ENCODE measurements around the gene TBX15. TPM values are rescaled to one million over a fixed set of nuclear protein-coding genes. Genes with fewer than 3 reads are reported as not detected.
A peak's percentile ranks its signal among the peaks of the same experiment; 100 is the strongest.

The TBX15 gene
- total RNA-seq, 2 donors from 2014 or later, result not detected

GRCh38 chr1:118989006-118989815 is 1.1 kb upstream of the TBX15 start:
- intact Hi-C loops (cut with DNase I, micrococcal nuclease), result no loop called here
- no peak for ATAC-seq
- DNase-seq, result no peak

DNA sequence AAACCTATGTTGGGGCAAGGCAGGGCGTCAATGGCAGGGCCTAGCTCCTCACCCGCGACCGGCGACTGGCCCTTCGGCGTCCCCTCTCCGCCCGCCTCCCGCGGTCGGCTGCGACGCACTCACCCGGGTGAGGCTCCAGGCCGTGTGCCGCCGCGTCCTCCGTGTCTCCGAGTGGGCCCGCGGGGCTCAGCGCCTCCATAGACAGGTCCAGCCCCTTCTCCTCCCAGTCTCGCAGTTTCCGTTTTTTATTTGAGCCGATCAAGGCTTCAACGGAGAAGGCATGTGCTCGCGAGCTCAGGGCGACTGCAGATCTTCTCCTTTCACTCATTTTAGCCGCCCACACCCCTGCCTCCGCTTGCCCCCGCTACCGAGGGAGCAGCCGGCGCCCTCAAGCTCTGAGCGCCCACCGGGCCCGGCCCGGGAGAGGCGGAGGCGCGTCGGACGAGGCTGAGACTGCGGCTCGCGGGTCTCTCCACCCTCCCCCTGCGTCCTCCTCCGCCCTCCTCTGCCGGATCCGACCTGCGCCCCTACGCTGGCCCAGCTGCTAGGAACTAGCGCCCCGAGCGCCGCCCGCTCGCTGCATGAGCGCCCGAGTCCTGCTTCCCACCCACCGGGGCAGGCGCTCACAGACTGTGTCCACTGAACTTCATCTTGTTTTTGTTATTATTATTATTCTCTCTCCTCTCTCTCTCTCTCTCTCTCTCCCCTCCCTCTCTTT is 516 bp downstream of the TBX15 start:
- no peak for ATAC-seq
- no peak for DNase-seq
- intact Hi-C loops (cut with DNase I, micrococcal nuclease), result no loop called here

DNA sequence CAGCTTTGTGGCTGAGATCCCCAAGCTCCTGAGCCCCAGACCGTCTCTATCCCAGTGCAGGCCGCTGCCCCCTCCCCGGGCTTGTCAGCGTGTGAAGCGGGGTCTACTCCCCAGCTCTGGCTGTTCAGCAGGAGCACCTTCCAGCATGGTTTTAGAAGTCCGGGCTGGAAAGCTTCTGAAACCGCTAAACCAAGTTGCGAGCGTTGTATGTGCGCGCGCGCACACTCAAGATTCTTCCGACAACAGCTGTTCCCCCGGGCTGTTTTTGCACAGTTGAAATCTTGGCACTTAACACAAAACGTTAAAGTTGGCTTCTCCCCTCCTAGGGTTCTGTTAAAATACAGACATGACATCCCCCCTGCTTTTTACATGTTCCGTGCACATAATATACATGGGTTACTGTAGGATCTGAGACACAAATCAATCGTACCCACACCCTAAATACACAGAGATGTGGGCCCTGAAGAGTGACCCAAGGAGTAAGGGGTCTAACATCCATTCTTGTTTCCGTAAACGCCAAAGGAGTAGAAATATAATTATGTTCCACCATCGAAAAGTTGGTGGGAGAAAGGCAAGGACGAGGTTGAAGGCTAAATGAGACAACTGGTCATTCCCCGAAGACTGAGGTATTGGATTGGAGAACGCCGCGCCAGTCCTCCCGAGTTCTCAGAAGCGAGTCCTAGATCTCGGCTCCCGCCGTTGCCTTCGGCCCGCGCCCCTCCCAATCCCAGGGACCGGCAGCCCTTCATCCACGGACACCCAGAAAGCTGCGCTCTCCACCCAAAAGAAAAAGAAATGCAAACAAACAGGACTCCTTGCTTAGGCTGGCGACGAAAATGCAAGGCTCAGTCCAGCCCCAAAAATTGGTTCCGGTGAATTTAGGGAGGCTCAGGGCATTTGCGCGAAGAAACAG is 1.3 kb downstream of the TBX15 start:
- intact Hi-C loops (cut with DNase I, micrococcal nuclease), result no loop called here
- ATAC-seq, result no peak
- DNase-seq, result no peak

GRCh38 chr1:118985640-118986554 is 2.2 kb downstream of the TBX15 start:
- intact Hi-C loops (cut with DNase I, micrococcal nuclease), result no loop called here
- ATAC-seq (no peak), DNase-seq (no peak)

DNA sequence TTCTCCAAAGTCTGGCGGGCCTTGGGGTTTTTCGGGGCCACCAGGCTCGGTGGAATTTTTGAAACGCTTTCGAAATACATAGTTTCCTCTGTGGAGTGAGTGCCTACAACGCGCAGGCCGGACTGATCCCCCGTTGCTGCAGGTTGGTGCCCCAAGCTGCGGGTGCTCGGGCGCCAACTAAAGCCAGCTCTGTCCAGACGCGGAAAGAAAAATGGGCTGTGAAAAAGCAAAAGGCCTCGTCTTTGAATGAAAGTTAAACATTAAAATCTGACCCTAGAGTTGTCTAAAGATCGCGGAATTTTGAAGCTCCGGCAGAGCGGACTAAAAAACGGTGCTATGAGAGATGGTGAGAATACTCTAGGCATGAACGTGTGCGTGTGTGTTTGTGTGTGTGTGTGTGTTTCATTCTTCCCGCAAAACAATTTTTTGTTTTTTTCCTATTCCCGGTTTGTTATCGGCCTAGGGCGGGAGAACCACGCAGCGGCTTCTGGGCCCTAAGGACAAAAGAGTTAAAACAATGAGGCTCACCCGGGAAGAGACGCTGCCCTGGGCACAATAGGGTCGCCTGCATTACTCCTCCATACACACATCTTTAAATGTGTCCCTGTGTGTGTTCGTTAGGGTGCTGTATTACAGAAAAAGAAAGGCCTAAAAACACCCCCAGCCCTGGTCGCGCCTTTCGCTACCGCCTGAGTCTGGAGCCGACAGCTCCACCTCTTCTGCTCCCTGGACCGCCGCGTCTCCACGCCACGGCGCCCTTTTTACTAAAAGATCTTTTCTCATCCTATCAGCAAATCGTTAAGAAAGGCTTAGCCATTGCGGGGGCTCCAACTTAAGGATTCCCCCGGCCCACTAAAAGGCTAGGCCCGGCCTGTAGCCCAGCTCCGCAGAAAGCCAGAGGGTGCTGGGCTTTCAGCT is 3.2 kb downstream of the TBX15 start:
- ATAC-seq (no peak), DNase-seq (no peak)
- intact Hi-C loops (cut with DNase I, micrococcal nuclease), result no loop called here

DNA sequence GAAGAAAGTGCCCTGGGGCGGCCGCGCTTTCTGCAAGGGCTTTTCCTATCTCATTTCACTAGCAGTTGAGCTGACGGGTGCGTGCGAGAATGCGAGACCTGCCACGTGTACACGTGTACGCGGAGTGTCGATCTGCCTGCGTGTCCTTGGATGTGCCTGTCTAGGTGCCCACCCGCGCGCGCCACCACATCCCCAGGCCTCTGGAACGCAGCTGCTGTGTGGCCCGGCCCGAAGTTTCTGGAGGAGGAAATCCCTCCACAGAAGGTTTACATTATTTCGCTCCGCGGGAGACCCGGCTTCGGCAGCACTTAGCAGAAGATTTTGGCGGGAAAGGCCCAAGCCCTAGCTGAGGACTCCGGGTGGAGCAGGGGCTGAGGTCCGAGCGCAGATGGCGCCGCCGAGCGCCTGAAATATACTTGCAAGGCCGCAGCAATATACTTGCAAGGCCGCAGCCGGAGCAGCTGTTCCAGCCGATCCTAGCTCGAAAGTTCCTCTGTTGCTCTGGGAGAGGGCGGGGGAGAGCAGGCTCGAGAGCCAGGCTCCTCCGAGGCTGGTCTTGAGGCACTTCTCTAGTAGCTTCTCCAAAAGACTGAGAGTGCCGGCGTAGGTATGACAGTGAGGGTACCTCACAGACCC is 3.9 kb downstream of the TBX15 start:
- DNase-seq, result peak in 1 of 2 donors; percentile 34
- peak; percentile 52 for ATAC-seq
- intact Hi-C loops (cut with DNase I, micrococcal nuclease), result no loop called here

DNA sequence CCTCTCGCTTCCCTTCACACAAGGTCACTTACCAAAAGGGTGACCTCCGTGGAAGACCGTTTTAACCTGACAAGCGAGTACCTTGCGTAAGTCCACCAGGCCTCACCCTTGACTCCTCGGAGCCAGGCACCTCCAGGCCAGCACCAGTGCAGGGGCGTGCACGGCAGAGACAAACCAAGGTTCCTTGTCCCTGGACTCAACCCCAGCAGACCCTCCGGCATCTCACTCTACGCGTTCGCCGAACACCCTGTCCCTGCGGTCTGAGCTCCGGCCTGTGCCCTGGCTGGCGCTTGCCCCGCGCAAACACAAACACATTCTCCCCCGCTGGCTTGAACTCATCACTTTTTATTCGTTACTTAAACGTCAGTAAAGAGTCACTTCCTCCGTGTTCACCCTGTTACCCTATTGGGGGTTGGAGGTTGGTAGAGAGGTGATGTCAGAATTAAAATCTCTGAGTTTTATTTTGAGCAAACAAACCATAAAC is 4.5 kb downstream of the TBX15 start:
- no peak for ATAC-seq
- intact Hi-C loops (cut with DNase I, micrococcal nuclease), result no loop called here
- no peak for DNase-seq

- DNase-seq (no peak), ATAC-seq (no peak)
- intact Hi-C loops (cut with DNase I, micrococcal nuclease), result no loop called here
Measured at GRCh38 chr1:118982821-118983557, 5.2 kb downstream of the TBX15 start.

GRCh38 chr1:118982266-118982665 is 5.9 kb downstream of the TBX15 start:
- DNase-seq (no peak), ATAC-seq (no peak)
- intact Hi-C loops (cut with DNase I, micrococcal nuclease), result no loop called here

- intact Hi-C loops (cut with DNase I, micrococcal nuclease), result no loop called here
- DNase-seq (no peak), ATAC-seq (no peak)
Measured at GRCh38 chr1:118981436-118981835, 6.7 kb downstream of the TBX15 start.

- ATAC-seq, result no peak
- DNase-seq, result no peak
- intact Hi-C loops (cut with DNase I, micrococcal nuclease), result no loop called here
Measured at GRCh38 chr1:118979754-118980575, 8.2 kb downstream of the TBX15 start.

DNA sequence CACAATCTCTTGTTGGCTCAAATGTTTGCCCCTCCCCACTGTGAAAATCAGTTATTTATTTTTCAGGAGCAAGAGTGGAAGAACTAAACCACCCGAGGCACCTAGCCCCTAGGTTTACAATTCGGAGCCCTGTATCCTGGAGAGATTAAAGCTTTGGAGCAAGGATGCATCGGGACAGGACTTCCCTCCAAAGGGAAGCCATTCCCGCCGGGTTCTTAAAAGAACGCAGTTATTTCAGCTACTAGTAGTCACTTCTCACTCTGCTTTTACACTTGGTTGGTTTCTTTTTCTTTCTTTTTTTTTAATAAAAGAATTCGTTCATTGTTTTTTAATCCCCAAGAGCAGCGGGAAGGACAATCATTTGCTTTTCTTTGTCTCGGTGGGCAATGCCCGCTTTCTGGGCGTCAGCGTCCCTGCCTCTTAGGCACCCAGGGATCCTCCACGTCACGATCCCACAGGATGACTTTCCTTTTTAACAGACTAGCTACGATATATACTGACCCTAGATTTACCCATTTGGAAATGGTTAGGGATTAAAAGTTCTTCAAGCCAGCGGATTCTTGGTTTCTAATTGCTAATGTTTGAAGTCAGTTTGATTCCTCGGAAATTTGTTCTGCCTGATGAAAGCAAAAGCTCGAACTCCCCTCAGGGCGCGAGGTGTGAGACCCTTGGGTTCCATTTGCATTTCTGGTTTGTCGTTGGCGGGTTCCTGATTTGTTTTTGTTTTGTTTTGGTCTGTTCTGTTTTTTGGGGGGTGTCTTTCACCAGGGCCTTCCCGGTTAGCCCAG is 9.0 kb downstream of the TBX15 start:
- no peak for ATAC-seq
- intact Hi-C loops (cut with DNase I, micrococcal nuclease), result no loop called here
- no peak for DNase-seq

GRCh38 chr1:118977600-118977999 is 10.5 kb downstream of the TBX15 start:
- DNase-seq (no peak), ATAC-seq (no peak)
- intact Hi-C loops (cut with DNase I, micrococcal nuclease), result no loop called here

GRCh38 chr1:118974661-118975060 is 13.5 kb downstream of the TBX15 start:
- intact Hi-C loops (cut with DNase I, micrococcal nuclease), result no loop called here
- ATAC-seq (no peak), DNase-seq (no peak)
